NOMO-1 (cell line): Measurements from ENCODE around the gene TMEM125.

ENCODE experiments used
- DNase-seq, 2 experiments: peaks; one replicate each; lab custom pipeline; 2025; ENCODE audit not compliant: unreplicated experiment in 2 of 2; lab: John Stamatoyannopoulos, UW

TMEM125 gene

DNA sequence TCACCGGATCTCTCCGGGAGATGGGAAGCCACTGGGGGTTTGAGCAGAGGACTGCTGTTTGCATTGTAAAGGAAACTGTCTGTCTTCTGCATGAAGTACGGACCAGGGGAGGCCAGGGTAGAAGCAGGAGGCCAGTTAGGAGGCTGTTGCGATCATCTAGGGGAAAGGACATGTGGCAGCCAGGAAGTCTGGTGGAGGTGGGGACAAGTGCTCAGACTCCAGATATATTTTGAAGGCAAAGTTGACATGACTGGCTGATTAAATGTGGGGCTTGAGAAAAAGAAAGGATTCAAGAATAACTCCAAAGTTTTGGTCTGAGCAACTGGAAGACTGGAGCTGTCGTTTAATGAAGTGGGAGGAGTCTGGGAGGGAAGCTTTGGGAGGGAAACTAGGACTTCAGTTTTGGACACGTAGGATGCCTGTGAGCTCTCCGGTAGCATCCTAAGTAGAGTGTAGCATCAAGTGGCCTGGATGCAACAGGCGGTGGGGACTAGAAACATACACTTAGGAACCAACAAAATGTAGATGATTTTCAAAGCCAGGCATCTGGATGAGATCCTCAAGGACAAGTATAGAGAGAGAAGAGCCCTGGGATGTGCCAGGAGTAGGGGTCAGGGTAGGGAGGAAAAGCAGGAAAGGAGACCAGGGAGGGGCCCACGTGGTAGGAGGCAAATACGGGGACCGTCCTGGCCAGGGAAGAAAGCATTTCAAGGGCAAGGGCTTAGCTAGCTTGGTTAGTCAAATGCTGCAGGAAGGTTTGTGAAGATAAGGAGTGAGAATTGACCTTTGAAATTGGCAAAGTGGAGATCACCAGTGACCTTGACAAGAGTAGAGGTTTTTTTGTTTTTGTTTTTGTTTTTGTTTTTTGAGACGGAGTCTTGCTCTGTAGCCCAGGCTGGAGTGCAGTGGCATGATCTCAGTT lies 19.3 kb downstream of the TMEM125 start:
- DNase-seq, result no peak

DNA sequence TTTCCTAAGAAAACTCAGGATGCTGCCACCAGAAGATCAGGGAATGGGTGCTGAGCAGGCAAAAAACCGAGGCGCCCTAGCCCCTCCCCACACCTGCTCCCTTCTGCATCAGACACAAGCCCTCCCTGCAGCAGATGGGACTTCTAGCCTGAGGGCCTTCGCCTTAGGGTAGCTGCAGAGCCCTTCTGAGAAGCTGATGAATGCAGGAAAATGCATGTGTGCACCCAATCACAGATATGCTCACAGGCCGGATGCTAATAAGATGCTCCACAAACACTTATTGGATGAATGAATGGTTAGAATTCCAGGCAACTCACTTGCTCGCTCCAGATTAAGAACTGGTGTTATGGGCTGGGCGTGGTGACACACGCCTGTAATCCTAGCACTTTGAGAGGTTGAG lies 22.4 kb downstream of the TMEM125 start:
- DNase-seq, result no peak

DNA sequence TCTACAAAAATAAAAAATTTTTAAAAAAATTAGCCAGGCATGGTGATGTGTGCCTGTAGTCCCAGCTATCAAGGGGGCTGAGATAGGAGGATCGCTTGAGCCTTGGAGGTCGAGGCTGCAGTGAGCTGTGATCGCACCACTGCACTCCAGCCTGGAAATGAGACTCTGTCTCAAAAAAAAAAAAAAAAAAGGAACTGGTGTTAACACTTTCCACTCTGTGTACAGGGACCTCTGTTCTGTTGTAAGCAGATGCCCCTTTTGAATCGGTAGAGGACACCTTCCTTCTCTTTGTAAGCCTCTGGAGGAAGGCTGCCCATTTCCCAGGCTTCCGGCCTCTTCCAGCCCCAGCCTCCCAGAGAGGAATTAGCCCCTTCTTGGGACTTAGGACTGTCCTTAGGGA lies 22.9 kb downstream of the TMEM125 start:
- DNase-seq, result no peak

DNA sequence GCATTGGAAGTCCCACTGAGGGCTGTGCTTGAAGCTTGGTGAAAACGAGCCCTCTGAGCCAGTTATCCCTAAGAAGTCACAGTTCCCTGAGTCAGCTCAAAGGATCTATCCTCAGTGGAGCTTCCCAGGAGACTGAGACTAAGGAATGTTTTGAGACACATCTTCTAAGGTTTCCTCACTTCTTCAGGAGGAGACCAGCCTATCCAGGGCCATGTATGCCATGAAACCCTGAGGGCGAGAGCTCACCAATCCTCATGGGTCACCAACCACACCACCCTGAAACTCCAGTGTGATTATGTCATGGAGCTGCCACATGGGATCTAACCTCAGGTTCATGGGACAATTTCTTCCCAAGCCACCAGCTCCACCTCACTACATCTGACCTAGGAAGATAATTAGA lies 23.4 kb downstream of the TMEM125 start:
- no peak for DNase-seq

DNA sequence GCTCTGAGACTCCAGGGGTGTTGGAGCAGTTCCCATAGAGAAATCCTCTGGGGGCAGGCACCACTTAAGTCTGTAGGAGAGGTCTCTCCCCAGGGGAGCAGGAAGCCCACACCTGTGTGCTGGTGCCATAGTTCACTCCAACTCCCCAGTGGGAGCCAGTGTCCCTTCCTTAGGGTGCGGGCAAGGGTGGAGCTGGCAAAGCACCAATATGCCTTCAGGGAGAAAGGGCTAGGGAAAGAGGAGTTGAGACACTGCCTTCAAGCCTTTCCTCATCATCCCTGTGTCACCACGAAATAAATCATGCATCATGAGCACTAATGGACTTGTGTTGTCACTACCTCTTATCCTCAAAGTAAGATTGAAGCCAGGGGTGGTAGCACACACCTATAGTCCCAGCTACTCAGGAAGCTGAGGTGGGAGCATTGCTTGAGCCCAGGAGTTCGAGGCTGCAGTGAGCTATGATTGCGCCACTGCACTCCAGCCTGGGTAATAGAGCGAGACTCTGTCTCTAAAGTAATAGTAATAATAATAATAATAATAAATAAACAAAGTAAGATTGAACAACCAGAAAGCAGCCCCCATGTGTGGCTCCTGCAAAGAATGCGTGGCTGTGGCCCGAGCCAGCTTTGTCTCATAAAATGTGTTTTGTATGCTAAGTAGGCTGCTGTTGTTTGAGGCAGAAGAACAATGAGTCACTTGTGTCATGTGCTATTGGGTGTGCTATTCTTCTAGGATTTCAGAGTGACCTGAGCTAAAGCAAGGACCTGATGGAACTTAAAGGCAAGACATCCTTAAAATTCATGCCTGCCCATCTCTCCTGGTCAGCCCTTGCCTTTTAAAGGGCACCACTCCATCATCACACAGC lies 24.3 kb downstream of the TMEM125 start:
- DNase-seq, result no peak

DNA sequence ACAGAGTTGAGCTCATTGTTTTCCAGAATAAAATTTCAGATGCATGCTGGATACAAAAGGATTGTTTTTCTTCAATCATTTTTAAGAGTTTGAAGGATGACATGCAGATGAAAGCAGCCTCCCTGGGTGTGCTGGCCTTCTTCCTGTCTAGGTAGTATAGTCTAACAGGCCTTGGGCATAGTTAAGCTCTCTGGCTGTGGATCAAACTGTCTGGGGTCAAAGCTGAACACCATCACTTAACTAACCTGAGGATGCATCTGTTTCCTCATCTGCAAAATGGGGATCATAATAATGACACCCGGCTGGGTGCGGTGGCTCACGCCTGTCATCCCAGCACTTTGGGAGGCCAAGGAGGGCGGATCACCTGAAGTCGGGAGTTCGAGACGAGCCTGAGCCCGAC lies 25.0 kb downstream of the TMEM125 start:
- no peak for DNase-seq

DNA sequence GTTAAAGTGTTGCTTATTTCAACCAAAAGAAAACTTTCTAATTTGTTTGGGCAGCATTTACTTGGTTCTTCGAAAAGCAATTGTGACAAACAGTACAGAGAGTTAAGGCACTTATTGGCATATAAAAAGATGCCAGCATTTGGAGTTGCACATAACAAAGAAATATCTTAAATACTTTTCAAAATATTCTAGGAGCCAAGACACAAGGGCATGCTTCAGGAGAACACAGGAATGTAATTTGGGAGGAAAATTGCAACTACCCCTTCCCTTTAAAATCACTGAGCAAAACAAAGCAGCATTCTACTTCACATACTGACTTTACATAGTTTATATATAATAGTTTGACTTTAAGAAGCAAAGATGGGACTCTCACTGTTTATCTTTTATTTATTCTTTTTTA lies 26.4 kb downstream of the TMEM125 start:
- DNase-seq, result no peak

DNA sequence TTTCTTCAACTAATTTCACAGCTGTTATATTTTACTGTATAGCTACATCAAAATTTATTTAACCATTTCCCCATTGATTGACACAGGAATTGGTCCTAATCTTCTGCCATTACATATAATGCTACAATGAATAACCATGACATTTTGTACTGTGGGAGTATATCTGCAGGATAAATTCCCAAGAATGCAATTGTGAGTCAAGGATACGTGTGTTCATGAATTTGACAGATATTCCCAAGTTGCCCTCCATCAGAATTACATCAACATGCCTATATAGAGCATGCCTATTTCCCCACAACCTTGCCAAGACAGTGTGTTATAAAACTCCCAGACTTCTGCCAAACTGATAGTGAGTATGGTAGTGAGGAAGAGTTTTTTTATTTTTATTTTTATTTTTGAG lies 28.3 kb downstream of the TMEM125 start:
- DNase-seq, result no peak

DNA sequence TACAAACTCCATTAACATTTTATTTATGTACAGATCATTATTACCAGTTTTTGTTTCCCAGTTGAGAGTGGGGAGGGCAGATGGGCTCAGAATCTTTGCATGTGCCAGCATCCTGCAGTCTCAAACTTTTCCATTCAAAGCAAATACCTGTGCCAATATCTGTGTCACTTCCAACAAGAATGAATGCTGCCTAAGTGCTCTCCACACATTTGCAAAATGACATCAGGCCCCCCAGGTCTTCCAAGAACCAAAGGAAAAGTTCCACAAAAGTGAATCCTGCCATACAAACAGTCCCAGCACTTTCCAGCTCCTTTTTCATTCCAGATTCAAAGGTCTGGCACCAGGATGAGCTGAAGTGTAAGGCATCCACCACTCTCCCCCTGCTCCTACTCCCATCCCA lies 29.3 kb downstream of the TMEM125 start:
- DNase-seq, result no peak

DNA sequence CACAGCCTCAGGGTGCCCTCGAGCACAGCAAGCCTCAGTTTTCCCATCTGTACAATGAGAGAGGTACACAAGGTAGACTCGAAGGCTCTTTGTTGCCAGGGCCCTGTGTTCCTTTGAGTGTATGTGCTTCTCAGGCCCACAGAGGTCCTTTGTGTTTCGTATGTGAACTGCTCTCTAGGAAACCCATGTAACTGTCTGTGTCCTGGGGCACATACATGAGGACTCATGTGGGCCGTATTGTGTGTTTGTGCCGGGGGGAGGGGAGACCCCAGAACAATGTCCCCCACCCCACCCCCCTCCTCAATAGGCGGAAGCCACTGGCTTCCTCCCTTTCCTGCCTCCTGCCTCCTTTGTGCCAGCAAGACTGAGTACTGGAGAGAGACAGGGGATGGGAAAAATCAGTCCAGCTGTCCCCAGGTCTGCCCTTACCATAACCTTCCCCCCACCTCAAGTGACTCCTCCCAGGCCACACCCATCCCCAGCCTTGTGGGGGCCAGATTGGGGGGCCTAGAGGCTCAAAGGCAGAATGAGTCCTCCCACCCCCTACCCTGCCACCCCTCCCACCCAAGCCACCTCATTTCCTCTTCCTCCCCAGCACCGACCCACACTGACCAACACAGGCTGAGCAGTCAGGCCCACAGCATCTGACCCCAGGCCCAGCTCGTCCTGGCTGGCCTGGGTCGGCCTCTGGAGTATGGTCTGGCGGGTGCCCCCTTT lies 30.8 kb downstream of the TMEM125 start, which contains the start of gene TIE1:
Gene TIE1 (plus strand): TSS at position 605 of the 717 bp plus-strand sequence. CDS start 90 bp downstream, at position 695.
- DNase-seq, result no peak

DNA sequence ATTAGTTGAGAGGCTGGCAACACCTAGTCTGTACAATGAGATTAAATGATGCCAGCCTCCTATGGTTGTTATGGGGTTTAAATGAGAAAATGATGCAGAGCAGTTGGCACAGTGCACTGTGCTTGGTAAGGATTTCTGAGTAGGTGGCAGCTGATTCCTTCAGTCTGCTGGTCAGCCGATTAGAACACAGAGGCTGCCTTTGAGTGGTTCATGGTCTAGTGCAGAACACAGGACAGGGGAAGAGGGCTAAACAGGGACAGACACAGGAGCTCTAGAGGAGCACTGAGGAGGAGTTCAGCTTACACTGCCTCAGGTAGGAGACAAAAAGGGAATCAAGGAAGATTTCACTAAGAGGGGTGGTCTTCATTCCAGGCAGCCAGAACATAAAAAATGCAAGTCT lies 32.4 kb downstream of the TMEM125 start:
- no peak for DNase-seq

DNA sequence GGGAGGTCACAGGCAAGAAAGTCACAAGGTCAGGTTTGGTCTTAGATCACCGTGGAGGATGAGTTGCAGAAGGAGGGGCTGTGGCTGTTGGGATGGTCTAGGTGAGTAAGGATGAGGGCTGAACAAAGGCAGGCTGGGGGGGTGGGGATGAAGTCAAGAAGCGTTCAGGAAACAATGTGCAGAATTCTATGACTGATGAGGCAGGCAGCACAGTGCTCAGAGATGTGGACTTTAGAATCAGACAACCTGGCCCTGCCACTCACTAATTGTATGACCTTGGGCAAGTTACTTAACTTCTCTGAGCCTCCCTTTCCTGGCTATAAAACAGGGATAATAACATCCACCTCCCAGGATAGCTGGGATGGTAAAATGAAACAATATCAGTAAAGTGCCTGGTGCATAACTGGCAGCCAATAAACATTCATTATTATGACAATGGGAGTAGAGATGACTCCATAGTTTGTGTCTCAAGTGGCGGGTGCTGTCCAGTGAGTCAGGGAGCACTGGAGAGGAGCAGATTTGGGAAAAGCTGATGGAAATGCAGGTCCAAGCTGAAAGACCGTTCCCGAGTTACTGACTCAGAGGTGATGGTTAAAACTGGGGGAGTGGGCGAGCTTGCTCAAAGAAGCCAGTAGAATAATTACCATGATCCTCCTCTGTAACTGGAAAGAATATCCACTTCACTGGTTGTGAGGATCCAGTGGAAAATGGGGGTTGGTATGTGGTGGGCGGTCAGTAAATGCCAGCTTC lies 33.1 kb downstream of the TMEM125 start:
- no peak for DNase-seq

DNA sequence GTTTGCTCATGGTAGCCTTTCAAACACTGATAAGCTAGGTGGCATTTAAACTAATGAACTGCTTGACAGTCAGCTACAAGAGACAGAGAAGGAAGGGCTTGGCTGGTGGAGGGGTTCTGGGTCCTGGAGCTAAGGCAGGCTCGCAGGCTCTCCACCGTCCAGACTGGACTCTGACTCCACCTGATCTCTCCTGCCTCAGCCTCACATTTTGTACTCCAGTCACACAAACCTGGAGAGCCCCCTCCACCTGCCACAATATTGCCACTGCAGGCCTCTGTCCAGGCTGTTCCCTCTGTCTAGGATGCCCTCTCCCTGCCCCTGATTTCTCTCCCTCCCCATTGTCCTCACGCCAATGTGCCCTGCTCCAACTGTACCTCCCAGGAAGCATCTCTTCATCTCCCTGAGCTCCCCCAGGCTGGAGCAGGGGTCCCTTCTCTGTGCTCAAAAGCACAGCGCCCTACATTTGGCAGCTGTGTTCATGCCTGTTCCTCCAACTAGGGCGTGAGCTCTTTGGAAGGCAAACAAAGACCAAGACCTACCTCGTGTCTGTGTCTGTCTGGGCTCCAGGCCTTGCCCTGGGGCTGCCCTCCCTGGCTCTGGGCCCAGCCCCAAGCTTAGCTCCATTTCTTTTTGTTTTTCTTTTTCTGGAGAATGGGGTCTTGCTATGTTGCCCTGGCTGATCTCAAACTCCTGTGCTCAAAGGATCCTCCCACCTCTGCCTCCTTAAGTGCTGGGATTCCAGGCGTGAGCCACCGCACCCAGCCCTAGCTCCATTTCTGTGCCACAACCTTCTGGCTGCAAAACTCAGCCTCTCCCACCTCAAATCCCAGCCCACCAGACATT lies 33.9 kb downstream of the TMEM125 start:
- DNase-seq, result no peak

DNA sequence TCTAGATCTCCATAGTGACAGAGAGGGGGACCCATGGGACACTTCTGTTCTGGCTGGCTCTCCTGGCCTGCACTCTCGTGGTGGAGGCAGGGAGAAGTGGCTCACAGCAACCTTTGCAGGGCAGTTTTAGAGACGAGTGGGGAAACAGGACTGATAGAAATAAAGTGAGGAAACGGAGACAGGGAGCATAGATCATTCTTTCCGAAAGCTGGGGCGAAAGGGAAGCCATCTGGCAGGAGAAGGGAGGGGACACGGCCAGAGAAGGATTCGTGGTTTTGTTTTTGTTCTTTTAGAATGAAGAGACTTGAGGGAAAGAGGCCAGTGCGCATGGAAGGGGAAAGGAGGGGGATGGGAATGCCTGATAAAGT lies 34.5 kb downstream of the TMEM125 start:
- no peak for DNase-seq

DNA sequence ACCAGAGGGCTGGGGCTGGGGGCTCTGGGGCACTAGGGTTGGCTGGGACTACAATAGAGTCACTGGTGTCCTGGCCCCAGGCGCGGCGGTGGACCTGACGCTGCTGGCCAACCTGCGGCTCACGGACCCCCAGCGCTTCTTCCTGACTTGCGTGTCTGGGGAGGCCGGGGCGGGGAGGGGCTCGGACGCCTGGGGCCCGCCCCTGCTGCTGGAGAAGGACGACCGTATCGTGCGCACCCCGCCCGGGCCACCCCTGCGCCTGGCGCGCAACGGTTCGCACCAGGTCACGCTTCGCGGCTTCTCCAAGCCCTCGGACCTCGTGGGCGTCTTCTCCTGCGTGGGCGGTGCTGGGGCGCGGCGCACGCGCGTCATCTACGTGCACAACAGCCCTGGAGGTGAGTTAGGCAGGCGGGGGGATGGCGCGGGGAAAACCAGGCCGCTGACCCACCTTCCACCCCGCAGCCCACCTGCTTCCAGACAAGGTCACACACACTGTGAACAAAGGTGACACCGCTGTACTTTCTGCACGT lies 35.1 kb downstream of the TMEM125 start:
- DNase-seq, result no peak

DNA sequence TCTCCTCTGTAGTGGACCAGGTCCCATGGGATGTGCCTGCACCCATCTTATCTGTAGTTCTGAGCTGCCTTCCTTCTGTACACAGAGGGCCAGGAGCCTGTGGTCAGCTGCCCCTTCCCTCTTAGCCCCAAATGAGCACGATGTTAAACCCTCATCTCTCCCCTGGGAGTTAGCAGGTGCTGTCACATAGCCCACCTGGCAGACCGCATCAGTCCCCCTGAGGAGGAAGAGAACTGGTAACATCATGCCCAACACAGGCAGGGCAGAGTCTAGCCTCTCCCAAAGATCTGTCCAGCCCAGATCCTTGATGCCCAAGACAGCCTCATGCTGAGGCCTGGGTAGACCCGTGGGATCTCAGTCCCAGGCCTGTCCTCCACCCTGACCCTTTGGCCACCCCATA lies 35.7 kb downstream of the TMEM125 start:
- no peak for DNase-seq

DNA sequence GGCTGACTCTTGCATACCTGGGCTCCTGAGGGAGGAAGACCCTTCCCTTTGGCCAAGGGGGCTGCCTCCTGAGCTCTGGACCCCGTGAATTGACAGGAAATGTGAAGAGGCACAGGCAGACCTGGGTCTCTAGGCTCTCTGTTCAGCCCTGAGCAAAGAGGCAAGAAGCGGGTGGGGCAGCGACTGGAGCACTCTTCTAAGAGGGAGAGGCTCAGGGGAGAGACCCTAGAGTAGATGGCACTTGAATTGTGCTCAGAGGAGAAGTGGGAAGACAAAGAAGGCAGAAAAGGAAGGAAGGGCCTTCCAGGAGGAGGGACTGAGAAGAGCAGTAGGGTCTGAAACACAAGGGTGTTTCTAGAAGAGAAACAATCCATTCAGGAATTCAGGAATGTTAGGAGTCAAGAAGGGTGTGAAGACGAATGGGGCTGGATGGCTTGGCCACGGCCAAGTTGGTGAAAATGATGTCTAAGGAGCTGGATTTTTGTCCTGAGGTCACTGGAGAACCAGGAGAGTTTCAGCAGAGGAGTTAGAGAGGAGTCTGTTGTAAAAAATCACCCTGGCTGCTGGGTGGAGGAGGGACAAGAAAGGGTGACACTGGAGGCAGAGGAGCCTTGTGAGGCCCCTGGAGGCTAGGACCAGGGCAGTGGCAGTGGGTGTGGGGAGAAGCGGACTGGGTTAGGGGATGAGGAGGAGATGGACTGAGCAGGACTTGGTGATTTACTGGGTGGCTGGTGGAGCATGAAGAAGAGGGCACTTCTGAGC lies 36.3 kb downstream of the TMEM125 start:
- DNase-seq, result no peak

DNA sequence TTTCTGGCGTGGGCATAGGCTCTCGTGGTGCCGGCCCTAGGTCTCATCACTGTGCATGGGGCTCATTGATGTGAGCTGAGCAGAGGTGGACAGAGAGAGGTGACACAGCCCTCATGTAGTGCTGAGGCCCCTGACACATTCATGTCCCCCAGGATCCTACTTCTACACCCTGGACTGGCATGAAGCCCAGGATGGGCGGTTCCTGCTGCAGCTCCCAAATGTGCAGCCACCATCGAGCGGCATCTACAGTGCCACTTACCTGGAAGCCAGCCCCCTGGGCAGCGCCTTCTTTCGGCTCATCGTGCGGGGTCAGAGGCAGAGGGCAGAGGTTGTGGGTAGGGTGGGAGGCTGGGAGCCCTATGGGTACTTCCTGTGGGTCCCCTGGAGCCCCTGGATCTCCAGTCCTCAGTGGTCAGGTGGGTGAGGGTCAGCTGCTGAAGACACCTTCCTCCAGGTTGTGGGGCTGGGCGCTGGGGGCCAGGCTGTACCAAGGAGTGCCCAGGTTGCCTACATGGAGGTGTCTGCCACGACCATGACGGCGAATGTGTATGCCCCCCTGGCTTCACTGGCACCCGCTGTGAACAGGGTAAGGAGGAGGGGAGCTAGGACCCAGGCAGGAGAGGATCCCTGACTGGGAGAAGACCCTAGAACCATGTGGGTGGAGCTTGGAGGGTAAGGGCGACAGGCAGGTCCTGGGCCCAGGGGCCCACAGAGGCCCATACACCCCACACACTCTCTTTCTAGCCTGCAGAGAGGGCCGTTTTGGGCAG lies 37.1 kb downstream of the TMEM125 start:
- DNase-seq, result no peak
